DND-41 (cell line): ENCODE data around the gene UBXN1.

ENCODE experiments used
- EZH2 ChIP-seq: IDR thresholded peaks from 3 replicates; pipeline ENCODE4 v1.6.1; 2012; ENCODE audit warnings: borderline replicate concordance, low read depth, mild to moderate bottlenecking, moderate library complexity, low read length, inconsistent platforms; ENCODE audit not compliant: severe bottlenecking
- TF ChIP-seq, protein P1 (sequence below): IDR thresholded peaks from 2 replicates; pipeline ENCODE4 v1.5.1; 2012; ENCODE audit warnings: borderline replicate concordance, low read length, moderate library complexity, mild to moderate bottlenecking; ENCODE audit not compliant: poor library complexity, severe bottlenecking; ENCODE audit errors: extremely low read depth

DNA sequence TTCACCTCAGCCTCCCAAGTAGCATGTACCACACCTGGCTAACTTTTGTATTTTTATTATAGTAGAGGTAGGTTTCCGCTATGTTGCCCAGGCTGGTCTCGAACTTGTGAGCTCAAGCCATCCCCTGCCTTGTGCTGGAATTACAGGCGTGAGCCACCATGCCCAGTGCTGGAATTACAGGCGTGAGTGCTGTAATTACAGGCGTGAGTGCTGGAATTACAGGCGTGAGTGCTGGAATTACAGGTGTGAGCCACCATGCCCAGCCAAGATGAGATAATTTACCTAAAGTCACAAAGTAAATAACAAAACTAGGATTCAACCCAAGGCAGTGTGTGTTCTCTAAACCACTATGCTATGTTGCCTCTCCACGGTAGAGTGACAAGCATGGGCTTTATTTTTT lies 3.6 kb upstream of the UBXN1 start:
- TF ChIP-seq, protein P1, sequence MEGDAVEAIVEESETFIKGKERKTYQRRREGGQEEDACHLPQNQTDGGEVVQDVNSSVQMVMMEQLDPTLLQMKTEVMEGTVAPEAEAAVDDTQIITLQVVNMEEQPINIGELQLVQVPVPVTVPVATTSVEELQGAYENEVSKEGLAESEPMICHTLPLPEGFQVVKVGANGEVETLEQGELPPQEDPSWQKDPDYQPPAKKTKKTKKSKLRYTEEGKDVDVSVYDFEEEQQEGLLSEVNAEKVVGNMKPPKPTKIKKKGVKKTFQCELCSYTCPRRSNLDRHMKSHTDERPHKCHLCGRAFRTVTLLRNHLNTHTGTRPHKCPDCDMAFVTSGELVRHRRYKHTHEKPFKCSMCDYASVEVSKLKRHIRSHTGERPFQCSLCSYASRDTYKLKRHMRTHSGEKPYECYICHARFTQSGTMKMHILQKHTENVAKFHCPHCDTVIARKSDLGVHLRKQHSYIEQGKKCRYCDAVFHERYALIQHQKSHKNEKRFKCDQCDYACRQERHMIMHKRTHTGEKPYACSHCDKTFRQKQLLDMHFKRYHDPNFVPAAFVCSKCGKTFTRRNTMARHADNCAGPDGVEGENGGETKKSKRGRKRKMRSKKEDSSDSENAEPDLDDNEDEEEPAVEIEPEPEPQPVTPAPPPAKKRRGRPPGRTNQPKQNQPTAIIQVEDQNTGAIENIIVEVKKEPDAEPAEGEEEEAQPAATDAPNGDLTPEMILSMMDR: no peak
- no peak for TF ChIP-seq EZH2
